ENCODE results near the gene SH3TC2. TPM values are rescaled to one million over a fixed set of nuclear protein-coding genes. Genes with fewer than 3 reads are reported as not detected.

SH3TC2 gene
- polyA plus RNA-seq, 1 experiment: 1.3 TPM

DNA sequence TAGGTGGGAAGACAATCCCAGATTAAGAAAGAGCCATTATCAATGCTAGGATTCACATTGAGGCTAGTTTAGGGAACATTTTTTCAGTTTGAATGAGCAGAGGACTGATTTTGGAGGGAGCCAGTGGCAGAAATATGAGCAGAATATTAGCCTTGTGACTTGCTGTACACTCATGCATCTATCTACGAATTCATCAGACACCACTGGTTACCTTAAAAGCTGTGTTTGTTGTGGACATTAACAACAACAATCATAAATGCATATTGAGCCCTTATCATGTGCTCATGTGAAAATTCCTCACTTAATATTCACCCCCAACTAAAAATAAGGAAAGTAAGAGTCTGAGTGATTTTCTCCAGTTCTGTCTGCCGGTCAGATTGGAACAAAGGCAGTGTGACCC lies 9.9 kb upstream of the SH3TC2 start:
- DNase-seq (ENCODE audit: low read depth, low spot score): no peak
- TF ChIP-seq, protein P1, sequence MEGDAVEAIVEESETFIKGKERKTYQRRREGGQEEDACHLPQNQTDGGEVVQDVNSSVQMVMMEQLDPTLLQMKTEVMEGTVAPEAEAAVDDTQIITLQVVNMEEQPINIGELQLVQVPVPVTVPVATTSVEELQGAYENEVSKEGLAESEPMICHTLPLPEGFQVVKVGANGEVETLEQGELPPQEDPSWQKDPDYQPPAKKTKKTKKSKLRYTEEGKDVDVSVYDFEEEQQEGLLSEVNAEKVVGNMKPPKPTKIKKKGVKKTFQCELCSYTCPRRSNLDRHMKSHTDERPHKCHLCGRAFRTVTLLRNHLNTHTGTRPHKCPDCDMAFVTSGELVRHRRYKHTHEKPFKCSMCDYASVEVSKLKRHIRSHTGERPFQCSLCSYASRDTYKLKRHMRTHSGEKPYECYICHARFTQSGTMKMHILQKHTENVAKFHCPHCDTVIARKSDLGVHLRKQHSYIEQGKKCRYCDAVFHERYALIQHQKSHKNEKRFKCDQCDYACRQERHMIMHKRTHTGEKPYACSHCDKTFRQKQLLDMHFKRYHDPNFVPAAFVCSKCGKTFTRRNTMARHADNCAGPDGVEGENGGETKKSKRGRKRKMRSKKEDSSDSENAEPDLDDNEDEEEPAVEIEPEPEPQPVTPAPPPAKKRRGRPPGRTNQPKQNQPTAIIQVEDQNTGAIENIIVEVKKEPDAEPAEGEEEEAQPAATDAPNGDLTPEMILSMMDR (IDR thresholded peaks at IDR 0.05; ENCODE audit: low read depth, low read length): no peak
- H3K27ac ChIP-seq (ENCODE audit: low read depth, low read length): no peak overlapping the region
- H3K27me3 ChIP-seq (ENCODE audit: control insufficient read depth, insufficient read depth, low read length): no peaks in the 10 kb centered on the region
- no peaks in the 10 kb centered on the region for H3K9me3 ChIP-seq (ENCODE audit: control insufficient read depth, insufficient read depth, low read length)
- ChIA-PET CTCF (interaction anchor here (0.9 to 1.2 kb wide), 2 partner anchors 11 to 342 kb away, joined by 3 read pairs; no protein-coding TSS in a partner anchor), POLR2A (no interaction called here)
- H3K4me3 ChIP-seq (ENCODE audit: low read depth, low read length): no peak overlapping the region

GRCh38 chr5:149072376-149072775 lies 9.5 kb upstream of the SH3TC2 start:
- Histone ChIP-seq H3K27me3 (ENCODE audit: control insufficient read depth, insufficient read depth, low read length) (no peaks in the 10 kb centered on the region), H3K9me3 (ENCODE audit: control insufficient read depth, insufficient read depth, low read length) (no peaks in the 10 kb centered on the region), H3K27ac (ENCODE audit: low read depth, low read length) (no peak overlapping the region), H3K4me3 (ENCODE audit: low read depth, low read length) (no peak overlapping the region)
- TF ChIP-seq, protein P1 (IDR thresholded peaks at IDR 0.05; ENCODE audit: low read depth, low read length): no peak
- CTCF ChIA-PET: interaction anchor here (1.0 to 1.2 kb wide), 3 partner anchors 11 to 339 kb away, joined by 3 to 4 read pairs (median 3); no protein-coding TSS in a partner anchor
- POLR2A ChIA-PET: no interaction called here
- DNase-seq (ENCODE audit: low read depth, low spot score): no peak

DNA sequence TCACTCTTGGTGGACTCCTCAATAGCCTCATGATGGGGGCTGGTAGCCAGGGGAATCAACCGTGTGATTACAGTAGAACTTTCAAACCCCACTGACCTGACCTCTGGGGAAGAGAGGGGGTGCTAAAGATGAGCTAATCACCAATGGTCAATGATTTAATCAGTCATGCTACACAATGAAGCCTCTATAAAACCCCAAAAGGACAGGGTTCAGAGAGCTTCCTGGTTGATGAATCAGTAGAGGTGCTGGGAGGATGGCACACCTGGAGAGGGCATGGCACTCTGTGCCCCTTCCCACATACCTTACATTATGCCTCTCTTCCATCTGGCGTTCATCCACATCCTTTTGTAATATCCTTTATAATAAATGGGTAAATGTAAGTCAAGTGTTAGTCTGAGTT lies 8.9 kb upstream of the SH3TC2 start:
- Histone ChIP-seq H3K4me3 (ENCODE audit: low read depth, low read length) (no peak overlapping the region), H3K27ac (ENCODE audit: low read depth, low read length) (no peak overlapping the region), H3K27me3 (ENCODE audit: control insufficient read depth, insufficient read depth, low read length) (no peaks in the 10 kb centered on the region), H3K9me3 (ENCODE audit: control insufficient read depth, insufficient read depth, low read length) (no peaks in the 10 kb centered on the region)
- ChIA-PET CTCF (interaction anchor here (0.6 to 1.2 kb wide), 5 partner anchors 10 to 338 kb away, joined by 3 to 4 read pairs (median 3); no protein-coding TSS in a partner anchor), POLR2A (no interaction called here)
- no peak for DNase-seq (ENCODE audit: low read depth, low spot score)
- TF ChIP-seq, protein P1 (IDR thresholded peaks at IDR 0.05; ENCODE audit: low read depth, low read length): no peak

GRCh38 chr5:149071216-149071615 lies 8.4 kb upstream of the SH3TC2 start:
- H3K4me3 ChIP-seq (ENCODE audit: low read depth, low read length): no peak overlapping the region
- CTCF ChIA-PET: interaction anchor here (0.6 to 1.9 kb wide), 5 partner anchors 20 to 340 kb away, joined by 3 to 8 read pairs (median 4); no protein-coding TSS in a partner anchor
- no peak overlapping the region for H3K27ac ChIP-seq (ENCODE audit: low read depth, low read length)

DNA sequence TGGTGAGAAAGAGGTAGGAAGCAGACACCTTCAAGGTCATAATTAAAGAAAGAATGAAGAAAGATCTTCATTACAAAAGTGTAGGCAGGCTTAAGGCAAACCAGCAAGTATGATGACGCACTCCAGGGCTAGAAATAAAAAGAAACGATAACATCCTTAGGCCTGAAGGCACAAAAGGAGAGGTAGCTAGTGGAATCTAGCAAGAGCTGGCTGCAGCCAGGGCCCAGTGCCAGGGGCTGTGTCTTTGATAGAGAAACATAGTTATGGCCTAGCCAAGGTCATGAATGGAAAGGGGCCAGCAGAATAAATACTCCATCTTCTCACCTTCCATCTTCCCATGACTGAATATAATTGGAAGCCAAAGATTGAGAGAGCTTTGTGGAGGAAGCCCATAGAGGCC lies 6.8 kb upstream of the SH3TC2 start:
- Histone ChIP-seq H3K9me3 (ENCODE audit: control insufficient read depth, insufficient read depth, low read length) (no peaks in the 10 kb centered on the region), H3K27me3 (ENCODE audit: control insufficient read depth, insufficient read depth, low read length) (no peaks in the 10 kb centered on the region), H3K27ac (ENCODE audit: low read depth, low read length) (no peak overlapping the region), H3K4me3 (ENCODE audit: low read depth, low read length) (no peak overlapping the region)
- ChIA-PET CTCF (interaction anchor here (1.4 to 1.9 kb wide), 2 partner anchors 45 to 339 kb away, joined by 5 to 8 read pairs; no protein-coding TSS in a partner anchor), POLR2A (no interaction called here)
- DNase-seq (ENCODE audit: low read depth, low spot score): no peak
- TF ChIP-seq, protein P1 (IDR thresholded peaks at IDR 0.05; ENCODE audit: low read depth, low read length): no peak

More at GRCh38 chr5:149071216-149071615, 8.4 kb upstream of the SH3TC2 start:
- Histone ChIP-seq H3K9me3 (ENCODE audit: control insufficient read depth, insufficient read depth, low read length) (no peaks in the 10 kb centered on the region), H3K27me3 (ENCODE audit: control insufficient read depth, insufficient read depth, low read length) (no peaks in the 10 kb centered on the region)
- TF ChIP-seq, protein P1 (IDR thresholded peaks at IDR 0.05; ENCODE audit: low read depth, low read length): no peak
- POLR2A ChIA-PET: no interaction called here
- DNase-seq (ENCODE audit: low read depth, low spot score): no peak

All from AG04450 (cell line).